Gastrocnemius medialis (tissue), 4 donors: ENCODE results near the gene TERT.

ENCODE experiments used
- POLR2A ChIP-seq, 2 donors: fragments of 450-650 bp; IDR thresholded peaks; one replicate each; pipeline ENCODE4 v1.6.1; 2017; ENCODE audit warnings: antibody characterized with exemption in 2 of 2, mild to moderate bottlenecking in 2 of 2, moderate library complexity in 2 of 2
- TF ChIP-seq, protein P1 (sequence below), 5 experiments: fragments of 450-650 bp in 3 of 5; fragments of 200-600 bp in 2 of 5; sonication (generic) in 2 of 5; IDR thresholded peaks in 4 of 5; conservative IDR thresholded peaks in 1 of 5; 1 replicate in 4 of 5; 2 replicates in 1 of 5; pipeline ENCODE4 v1.5.1; 2016 to 2019; ENCODE audit warnings: antibody characterized with exemption in 5 of 5, mild to moderate bottlenecking in 3 of 5, moderate library complexity in 3 of 5

GRCh38 chr5:1208743-1209488 is 86.0 kb downstream of the TERT start:
- TF ChIP-seq, protein P1, sequence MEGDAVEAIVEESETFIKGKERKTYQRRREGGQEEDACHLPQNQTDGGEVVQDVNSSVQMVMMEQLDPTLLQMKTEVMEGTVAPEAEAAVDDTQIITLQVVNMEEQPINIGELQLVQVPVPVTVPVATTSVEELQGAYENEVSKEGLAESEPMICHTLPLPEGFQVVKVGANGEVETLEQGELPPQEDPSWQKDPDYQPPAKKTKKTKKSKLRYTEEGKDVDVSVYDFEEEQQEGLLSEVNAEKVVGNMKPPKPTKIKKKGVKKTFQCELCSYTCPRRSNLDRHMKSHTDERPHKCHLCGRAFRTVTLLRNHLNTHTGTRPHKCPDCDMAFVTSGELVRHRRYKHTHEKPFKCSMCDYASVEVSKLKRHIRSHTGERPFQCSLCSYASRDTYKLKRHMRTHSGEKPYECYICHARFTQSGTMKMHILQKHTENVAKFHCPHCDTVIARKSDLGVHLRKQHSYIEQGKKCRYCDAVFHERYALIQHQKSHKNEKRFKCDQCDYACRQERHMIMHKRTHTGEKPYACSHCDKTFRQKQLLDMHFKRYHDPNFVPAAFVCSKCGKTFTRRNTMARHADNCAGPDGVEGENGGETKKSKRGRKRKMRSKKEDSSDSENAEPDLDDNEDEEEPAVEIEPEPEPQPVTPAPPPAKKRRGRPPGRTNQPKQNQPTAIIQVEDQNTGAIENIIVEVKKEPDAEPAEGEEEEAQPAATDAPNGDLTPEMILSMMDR (IDR thresholded peaks at IDR 0.05 in 4 of 5, conservative IDR thresholded peaks at IDR 0.05 in 1 of 5), result no peak
- no peak for TF ChIP-seq POLR2A (IDR thresholded peaks at IDR 0.05)
